Colon (tissue), 2 donors: Measurements from ENCODE around the gene RYK.
"Not testable (repeated sequence)": the region's sequence is repeated elsewhere in the genome, so short reads cannot be mapped to it uniquely, and the experiment has no call there.

Experiments
- FAIRE-seq: peaks from 2 replicates; lab custom pipeline; 2012; peaks lifted over from hg19 to GRCh38; lab: Jason Lieb, UNC
- donor health status: control.
- donor health status: control.

RYK gene

DNA sequence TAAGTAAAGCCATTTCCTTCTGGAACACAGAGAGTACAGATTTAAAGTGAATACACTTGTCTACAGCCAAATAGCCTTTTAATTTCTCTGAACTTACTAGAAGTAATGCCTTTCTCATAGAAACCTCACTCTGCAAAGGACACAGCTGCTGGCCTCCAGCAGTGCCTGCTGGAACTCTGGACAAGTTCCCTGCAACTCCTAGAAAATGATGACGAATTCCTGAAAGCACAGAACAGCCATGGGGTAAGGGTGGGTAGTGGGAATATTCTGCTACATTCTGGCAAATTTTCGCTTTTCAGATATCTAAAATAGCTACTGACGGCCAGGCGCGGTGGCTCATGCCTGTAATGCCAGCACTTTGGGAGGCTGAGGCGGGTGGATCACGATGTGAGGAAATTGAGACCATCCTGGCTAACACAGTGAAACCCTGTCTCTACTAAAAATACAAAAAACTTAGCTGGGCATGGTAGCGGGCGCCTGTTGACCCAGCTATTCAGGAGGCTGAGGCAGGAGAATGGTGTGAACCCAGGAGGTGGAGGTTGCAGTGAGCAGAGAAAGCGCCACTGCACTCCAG is 34.4 kb downstream of the RYK start:
- no peak for FAIRE-seq

DNA sequence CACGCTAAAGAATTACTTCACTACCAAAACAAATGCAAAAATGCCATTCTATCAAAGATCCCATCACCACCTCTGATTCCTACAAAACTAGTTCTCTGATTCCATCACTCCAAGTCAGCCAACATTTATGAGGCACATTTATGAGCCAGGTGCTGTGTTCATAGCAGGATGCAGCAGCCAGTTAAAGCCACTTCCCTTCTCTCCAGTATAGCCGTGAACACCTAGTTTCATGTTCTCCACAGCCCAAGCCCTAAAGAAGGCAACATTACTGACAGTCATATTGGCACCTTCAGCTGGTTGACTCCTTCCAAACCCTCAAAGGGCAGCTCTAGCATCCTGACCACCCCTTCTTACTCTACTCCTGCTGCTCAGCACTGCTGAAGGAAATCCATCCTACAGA is 36.4 kb downstream of the RYK start:
- FAIRE-seq, result no peak

DNA sequence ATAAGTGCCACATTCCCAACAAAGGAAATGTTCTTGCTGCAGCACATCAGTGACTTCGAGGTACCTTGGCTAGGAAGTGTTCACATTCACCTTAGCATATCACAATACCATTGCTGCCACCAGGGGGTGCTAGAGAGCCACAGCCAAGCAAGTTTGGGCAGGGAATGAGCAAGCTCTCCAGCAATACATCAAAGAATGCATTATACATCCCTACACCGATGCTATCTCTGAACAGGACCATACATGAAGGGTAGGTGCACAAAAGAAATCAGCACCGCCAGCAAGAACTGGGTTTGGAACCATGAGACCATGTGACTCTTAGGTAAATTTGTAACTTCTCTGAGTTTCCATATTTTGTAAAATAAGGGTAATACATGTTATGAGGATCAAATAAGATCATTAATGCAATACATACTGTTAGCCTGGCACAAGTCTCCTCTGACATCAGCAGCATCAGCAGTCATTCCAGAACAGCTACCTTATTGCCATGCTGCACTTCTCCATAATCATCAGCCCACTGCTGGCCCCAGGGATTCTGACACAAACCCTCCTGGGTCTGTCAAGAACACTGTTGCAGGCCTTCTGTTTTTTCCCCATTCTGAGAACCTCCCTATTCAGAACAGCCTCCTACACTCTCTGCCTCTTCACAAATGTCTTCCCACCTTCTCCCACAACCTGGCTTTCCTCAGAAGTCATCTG is 37.5 kb downstream of the RYK start:
- FAIRE-seq, result no peak

DNA sequence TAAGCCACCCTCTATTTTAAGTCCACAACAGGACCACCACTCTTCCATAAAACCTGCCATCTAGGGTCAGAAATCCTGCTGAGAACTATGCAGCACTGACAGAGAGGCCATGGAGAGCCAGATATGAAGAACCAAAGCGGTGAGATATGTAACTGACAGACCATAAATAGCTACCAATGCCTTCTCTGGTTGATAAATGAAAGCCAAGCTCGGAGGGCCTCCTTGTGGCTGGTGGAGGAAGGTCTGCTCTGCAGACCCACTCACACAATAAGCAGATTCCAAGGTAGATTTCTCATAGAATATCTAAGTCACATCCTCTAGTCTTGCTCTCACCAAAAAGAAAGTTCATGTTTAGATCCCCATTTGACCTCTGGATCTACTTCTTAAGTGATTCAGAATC is 38.9 kb downstream of the RYK start:
- no peak for FAIRE-seq

DNA sequence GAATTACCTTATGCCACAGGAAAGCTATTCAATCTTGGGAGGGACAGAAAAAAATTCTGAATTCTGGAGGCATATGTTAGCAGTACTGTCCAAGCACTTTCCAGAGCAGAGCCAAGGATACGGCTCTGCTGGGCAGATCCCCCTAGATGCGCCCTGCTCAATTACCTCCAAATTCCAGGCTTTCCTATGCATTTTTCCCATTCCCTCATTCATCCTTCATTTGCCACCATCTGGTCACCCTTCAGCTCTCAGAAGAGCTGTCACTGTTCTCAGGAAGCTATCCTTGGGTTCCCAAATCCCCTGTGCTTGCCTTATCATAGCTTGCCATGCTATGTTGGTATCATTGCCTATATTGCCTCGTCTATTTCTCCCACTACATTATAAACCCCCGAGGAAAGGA is 45.2 kb downstream of the RYK start:
- FAIRE-seq, result no peak

DNA sequence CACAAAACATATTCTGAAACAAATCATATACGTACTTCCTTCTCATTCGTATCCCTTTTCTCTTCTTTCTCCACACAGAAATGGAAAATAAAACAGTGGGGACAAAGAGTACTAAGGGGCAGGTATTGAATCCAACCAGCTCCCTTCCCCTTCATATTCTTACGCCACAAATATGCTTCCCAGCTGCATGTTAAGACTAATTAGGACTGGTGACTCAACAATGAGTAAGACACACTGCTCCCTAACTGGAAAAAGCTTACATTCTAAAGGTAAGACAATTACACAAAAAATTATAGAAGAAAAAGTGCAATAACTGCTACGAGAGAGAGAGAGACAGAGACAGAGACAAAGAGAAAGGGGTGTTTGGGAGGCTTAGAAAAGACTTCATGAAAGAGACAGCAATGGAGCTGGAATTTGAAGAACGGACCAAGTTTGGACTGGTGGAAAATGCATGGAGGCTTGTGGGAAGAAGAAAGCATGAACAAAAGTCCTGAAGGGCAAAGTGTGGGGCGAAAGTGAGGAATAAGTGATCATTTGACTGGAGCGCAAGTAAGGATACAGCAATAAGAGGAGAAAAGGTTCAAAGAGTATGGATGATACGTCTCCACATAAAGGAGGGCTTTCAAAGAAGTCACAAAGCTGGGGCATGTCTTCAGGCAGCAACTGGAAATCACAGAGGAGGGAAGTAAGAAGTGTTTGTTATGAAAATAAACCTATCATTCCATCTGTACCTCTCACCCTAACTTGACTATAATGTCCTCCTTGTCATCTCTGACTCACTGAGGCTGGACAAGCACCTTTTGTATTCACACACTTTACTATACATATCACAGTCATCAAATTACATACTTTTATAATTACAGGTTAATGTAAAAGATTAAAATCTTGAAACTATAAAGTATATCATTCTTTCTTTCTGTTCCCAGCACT is 49.2 kb downstream of the RYK start:
- no peak for FAIRE-seq

DNA sequence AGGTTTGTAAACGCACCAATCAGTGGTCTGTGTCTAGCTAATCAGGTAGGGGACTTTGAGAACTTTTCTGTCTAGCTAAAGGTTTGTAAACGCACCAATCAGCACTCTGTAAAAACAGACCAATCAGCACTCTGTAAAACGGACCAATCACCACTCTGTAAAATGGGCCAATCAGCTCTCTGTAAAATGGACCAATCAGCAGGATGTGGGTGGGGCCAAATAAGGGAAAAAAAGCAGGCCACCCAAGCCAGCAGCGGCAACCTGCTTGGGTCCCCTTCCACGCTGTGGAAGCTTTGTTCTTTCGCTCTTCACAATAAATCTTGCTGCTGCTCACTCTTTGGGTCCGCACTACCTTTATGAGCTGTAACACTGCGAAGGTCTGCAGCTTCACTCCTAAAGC is 50.8 kb downstream of the RYK start:
- not testable (repeated sequence) for FAIRE-seq

DNA sequence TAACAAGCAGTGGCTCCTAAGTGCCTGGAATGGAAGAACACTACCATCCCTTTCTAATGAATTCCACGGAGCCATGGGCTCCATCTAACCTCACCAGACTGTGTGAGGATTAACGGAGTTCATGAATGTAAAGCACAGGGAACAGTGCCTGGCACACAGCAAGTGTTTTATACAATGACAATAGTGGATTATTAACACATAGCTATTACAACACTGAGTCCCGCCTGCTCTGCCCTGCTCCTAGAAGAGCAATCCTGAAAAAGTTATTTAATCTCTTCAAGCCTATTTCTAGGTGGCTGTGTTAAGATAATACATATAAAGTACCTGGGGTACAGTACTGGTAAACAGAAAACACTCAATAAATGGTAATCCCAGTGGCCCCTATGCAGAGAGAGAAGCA is 51.4 kb downstream of the RYK start:
- no peak for FAIRE-seq

DNA sequence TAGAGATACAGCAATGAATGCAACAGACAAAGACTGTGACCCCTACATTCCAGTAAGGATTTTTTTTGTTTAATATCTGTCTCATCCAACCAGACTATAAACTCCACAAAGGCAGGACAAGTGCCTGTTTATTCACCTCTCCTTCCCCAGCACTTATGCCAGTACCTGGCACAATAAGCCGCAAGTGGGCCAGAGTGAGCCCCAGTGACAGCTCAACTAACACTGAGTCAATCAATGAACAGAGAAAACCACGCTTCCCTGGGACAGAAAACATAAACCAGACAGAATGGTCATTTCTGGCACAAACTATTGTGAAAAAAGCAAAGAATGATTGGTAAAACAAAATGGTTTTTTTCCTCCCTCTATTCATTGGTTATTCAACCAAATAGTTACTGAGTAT is 52.2 kb downstream of the RYK start:
- no peak for FAIRE-seq

DNA sequence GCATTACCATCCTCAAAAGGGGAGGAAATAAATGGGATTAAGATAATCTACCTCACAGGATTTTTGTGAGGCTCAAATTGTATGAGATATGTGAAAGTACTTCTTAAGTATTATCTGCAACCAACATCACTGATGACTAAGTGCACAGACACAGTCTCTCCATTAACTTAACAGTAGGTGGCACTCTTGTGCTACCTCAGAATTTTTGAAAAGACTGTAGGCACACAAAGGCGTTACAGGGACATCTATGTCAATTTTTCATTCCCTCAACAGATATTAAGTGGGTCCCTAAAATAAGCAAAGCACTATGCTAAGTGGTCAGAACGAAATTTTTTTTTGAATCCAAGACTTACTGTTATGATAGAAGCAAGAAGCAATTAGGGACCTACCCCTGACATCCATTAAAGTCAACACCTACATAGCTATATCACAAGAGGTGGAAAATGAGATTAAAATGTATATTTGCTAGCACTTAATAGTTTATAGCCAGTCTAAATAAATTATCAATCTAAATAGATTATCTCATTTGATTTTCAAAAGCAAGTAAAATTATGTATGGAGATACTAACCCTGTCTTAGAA is 52.9 kb downstream of the RYK start:
- FAIRE-seq, result no peak

DNA sequence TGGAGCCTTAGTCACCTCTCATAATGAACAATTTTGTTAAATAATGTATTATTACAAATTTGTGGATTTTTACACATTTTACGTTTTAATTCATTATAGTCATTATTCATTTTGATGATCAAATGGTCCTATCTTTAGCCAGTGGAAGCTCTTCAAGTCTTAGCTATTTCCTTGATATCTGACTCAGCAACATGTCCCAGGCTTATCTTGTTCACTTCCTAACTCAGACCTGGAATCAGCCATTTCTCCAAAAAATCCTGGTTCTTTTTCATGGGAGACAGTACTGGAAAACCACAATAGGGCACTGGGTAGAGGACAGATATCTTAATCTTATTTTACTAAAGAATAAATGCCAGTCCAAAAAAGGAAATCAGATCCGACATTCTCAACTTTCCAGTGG is 56.4 kb downstream of the RYK start:
- FAIRE-seq, result no peak

DNA sequence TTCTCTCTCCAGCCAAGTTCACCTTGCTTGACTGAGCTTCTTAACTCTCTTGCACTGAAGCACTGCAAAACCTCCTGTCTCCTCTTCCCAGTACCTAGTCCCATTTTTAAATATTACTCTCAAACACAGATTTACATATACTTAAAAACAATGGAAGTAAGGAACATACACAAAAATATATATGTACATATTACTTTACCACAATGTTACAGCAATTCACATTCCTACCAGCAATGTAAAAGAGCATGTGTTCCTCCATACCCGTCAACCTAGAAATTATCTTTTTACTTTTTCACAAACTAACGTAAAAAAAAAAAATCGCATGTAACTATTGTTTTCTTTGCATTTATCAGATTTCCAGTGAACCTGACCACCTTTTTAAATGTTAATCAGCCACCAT is 60.4 kb downstream of the RYK start:
- no peak for FAIRE-seq

DNA sequence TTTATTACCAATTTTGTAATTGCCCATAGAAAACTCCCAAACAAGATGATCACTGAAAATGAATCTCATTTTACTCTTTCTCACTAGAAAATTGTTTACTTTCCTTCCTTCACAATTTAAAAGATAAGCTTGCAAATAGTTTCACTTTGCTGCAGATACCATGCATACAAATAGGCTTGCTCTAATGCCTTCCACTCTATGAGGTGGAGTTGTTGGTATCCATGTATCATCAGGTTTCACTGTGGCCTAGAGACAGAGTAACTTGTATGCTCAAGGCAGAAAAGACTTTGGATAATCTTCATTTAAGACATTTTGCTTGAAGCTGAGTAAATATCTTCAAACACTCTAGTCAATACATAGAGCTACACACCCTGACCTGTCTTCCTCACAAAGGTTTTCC is 60.8 kb downstream of the RYK start:
- FAIRE-seq, result no peak

DNA sequence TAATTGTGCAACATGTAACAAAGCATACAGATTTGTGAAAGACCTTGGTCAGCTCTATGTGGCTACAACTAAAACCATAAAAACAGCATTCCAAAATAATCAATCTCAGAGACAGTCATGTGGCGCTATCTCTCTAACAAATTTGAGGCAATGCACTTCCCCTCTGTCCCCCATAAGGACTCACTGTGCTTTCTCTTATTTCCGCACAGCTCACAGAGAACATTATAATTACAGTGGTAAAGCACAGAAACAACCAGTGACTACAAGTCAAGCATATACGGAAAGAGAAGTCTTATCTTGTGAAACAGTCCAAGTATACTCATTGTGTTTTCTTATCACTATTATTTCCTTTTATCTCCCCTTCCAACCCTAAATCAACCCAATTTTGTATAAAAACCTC is 64.3 kb downstream of the RYK start:
- FAIRE-seq, result no peak

DNA sequence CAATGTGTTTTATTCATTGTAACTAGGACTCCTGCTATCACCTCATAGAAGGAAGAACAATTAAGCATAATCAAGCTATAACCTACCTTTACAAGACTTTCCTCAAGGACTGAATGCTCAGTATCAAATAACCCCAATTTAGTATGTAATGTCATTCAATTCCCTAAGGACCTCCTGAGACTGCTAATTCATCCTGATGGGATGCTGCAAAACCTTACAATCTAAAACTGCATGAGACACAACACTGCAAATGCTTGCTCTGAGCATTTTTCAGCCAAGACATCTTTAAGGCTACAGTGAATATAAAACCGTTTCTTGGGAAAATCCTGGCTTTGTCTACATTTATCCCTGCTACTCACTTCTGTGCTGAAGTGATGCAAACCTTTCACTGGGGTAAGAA is 69.9 kb downstream of the RYK start:
- FAIRE-seq, result no peak

DNA sequence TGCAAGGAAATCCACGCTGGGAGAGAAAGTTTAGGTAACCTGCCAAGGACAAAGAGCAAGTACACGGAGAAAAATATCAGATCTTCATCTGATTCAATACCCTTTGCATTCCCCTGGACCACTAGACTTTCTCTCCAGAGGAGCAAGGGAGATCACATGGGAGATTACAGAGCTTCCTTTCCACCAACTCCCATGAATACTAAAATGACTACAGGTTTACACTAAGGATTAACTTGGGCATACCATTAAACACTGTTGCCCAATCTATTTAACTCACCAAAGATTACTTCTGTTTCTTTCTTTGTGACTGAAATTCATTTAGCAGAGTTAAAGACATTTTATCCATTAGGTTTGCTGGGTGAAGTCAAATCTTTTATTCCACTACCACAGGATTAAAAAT is 71.2 kb downstream of the RYK start:
- no peak for FAIRE-seq

DNA sequence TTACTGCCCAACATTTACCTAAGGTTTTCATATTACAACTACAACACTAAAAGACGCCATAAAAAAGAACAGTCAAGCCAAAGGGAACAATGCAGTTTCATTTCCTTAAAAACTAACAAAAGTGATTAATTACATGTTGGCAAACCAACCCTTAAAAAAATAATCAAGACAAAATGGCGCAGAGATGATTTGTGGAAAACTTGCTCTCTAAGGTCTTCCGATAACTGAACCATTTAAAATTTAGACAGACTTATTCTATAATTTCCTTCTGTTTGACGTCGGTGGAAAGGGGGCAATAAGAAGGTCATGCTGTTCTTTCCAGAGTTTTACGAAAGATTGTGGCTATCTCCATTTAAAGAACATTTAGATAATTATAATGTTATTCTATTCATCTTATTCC is 87.6 kb downstream of the RYK start:
- no peak for FAIRE-seq

DNA sequence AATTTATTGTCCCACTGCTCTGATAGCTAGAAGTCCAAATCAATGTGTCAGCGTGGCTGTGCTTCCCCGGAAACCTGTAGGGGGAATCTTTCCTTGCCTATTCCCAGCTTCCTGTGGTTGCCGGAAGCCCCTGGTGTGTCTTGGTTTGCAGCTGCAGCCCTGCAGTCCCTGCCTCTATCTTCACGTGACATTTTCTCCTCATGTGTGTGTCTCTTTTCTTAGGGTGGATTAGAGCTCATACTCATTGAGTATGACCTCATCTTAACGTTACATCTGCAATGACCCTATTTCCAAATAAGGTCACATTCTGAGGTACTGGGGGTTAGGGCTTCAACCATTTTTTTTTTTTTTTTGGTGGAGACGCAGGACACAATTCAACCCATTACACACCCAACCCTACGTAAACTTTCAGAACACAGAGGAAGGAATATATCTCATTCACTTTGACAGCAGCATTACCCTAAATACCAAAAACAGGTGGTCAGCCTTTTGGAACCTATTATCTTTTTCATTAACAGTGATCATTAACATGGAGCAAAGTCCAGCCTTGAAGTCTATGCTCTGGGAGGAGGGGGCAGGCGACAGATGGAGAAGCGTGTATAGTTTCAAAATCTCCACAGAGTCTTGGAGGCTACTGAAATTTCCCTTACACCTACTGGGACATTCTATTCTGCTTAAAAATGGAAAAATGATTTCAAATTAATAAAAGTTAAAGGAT is 88.6 kb downstream of the RYK start:
- no peak for FAIRE-seq

DNA sequence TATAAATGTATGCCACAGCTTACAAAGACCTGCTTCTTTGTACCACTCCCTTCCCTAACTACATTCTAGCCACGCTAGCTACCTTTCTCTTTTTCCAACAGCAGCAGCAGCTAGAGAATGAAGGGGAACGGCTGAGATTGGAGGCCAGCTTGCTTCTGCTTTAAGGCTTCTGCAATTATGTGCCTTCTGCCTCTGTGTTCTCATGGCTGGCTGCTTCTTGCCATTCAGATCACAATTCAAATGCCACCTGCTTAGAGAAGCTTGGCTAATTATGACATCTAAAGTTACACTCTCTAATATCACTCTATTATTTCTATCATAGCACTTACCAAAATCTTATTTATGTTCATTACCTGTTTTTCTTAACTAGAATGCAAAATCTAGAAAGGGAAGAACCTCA is 95.2 kb downstream of the RYK start:
- no peak for FAIRE-seq

DNA sequence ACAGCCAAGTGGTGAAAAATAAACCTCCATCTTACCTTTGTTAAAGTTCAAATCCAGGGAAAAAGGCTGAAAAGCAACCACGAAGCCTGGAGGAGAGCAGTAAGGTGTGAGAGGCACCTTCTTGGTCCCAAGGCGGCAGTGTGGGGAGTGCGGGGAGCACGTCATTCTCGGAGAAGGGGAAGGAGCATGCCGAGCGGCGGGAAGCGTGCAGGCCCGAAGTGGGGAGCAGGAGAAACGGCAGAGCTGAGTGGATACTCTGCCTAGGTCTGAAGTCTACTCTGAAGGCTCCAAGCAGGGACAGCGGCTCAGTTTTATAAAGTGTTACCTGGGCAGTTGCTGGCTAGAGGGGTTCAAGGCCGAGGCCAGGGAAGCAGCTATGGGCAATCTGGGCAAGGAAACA is 96.9 kb downstream of the RYK start:
- FAIRE-seq, result no peak

DNA sequence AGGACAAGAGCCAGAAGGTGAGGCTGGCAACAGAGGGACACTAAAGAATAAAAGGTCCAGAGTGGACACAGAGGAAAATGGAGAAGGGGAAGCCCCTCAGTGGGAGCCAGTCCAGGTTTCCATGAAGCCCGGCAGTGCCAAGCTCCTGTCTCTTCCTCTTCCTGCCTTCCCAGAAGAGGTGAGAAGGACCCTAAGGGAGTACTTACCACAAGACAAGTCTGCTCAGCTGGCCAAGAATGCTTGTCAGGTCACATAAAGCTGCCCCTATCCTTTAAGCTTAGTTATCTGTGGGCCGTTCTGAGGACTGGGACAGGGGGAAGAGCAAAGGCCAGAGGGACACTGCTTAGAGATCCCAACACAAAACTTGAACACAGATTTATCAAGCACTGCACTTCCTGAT is 100.2 kb downstream of the RYK start:
- no peak for FAIRE-seq

DNA sequence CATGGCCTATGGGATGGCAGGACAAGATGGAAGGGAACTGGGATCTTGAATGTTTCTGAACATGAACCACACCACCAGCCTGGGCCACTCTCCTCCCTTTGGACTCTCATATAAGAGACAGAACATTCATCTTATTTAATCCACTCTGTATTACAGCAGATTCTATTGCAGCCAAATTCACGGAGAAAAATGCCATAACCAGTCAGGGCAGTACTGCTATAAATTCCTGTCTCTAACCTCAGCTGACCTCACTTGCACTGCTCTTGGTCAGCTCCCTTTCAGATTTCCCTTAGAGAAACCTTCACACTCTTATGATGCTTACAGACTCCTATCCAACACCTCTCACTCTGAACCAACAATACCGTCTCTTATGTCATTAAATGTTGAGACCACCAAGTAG is 101.4 kb downstream of the RYK start:
- no peak for FAIRE-seq
